ENCODE results near the gene BHLHE41. TPM values are rescaled to one million over a fixed set of nuclear protein-coding genes. Genes with fewer than 3 reads are reported as not detected.
A peak's percentile ranks its signal among the peaks of the same experiment; 100 is the strongest.

The BHLHE41 gene
- total and polyA plus RNA-seq, 2 of the 8 experiments (the other 6 are each of a cell fraction or from before 2014, with no cell fraction given) = 1.1 to 3.4 TPM

DNA sequence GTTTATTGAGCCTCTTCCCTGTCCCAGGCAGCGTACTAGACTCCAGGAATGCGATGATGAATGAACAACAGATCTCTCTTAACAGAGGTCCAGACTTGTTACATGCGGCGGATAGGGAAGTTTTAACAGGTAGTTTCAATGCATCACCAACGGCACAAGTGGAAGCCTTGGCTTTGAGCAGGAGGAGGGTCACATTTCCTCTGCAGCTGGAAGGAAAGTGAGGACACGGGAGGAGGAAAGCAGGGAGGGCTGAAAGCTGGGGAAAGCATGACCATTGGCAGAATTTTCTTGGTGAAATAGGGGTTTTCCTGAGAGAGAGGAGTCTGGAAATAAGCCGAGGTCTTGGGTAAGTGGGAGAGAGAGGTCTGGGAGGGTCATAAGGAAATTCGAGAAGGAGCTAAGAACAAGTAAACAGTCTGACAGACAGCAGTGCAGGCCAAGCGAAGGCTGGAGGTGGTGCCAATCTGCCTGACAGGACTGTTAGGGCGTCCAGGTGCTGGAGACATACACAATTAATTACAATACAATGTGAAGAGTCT, 15.4 kb downstream of the BHLHE41 start:
- H2AFZ ChIP-seq (ENCODE audit: low read length) = peak overlapping the region; percentile 74; the same call in 1 of the 2 replicates
- H3K14ac ChIP-seq (ENCODE audit: insufficient read length) = no peak overlapping the region
- H3K56ac ChIP-seq (replicated peaks; ENCODE audit: insufficient read length, low read depth, low read length) = no peak overlapping the region
- H3K27me3 ChIP-seq (replicated peaks in 1 of 4; ENCODE audit: control insufficient read depth in 3 of 4, extremely low read depth in 1 of 4, insufficient read depth in 3 of 4, low read length in 3 of 4) = peaks cover 0 to 2% (median 0%) of the 10 kb centered on the region in 4 experiments; a peak in 3 of 7 replicates
- no peak overlapping the region for H2BK120ac ChIP-seq (replicated peaks; ENCODE audit: low read depth, low read length)
- H4K8ac ChIP-seq (ENCODE audit: extremely low read depth, insufficient read depth, low read length) = no peak overlapping the region
- H2BK15ac ChIP-seq (ENCODE audit: low read length) = no peak overlapping the region
- TF ChIP-seq SIRT6 (IDR thresholded peaks at IDR 0.05; ENCODE audit: low read length) = no peak
- no peak for TF ChIP-seq RBBP5 (IDR thresholded peaks at IDR 0.05; ENCODE audit: borderline replicate concordance, low read depth, low read length)
- peaks cover 0 to 18% (median 13%) of the 10 kb centered on the region in 4 experiments; a peak in 5 of 7 replicates for H3K4me1 ChIP-seq (replicated peaks in 1 of 4; ENCODE audit: control insufficient read depth in 3 of 4, insufficient read depth in 4 of 4, low read length in 3 of 4)
- no peak overlapping the region for H4K91ac ChIP-seq (replicated peaks; ENCODE audit: insufficient read length, low read length)
- H3K36me3 ChIP-seq (ENCODE audit: control insufficient read depth in 2 of 4, insufficient read depth in 4 of 4, low read length in 3 of 4) = no peaks in the 10 kb centered on the region
- 67% methylated on average over 10 of the region's 10 CpGs; no CpG with 5 or more reads in 1 of the 2 experiments for WGBS, 2 experiments (ENCODE audit: extremely low coverage in 1 of 2, insufficient coverage in 1 of 2, insufficient read length in 1 of 2, insufficient replicate concordance in 2 of 2, low coverage in 1 of 2, low lambda C conversion rate in 2 of 2, missing lambda C conversion rate in 1 of 2)
- no peak overlapping the region for H4K5ac ChIP-seq (ENCODE audit: insufficient read length, low read depth, low read length)
- DNase-seq (ENCODE audit: low read depth in 1 of 2, low spot score in 2 of 2) (peak in 1 of 2 experiments; percentile 48), FAIRE-seq (peak; percentile 50)
- H3K23ac ChIP-seq (ENCODE audit: insufficient read length) = no peak overlapping the region
- H3K4me2 ChIP-seq (ENCODE audit: insufficient read depth in 1 of 2, low read depth in 2 of 2, low read length in 2 of 2) = peak overlapping the region in 1 of 2 experiments; percentile 16; a peak in 1 of 4 replicates
- H3K9ac ChIP-seq (replicated peaks in 1 of 4; ENCODE audit: extremely low read depth in 1 of 4, low read depth in 3 of 4, low read length in 3 of 4) = no peak overlapping the region
- peak overlapping the region; percentile 28; the same call in 1 of the 2 replicates for H3K18ac ChIP-seq (ENCODE audit: extremely low read depth, low read length)
- H3K4me3 ChIP-seq (ENCODE audit: extremely low read depth in 1 of 4, insufficient read depth in 2 of 4, low read depth in 3 of 4, low read length in 4 of 4) = no peak overlapping the region
- H4K20me1 ChIP-seq (replicated peaks in 1 of 2; ENCODE audit: control insufficient read depth in 1 of 2, insufficient read depth in 2 of 2, low read length in 2 of 2) = no peaks in the 10 kb centered on the region
- peaks cover under 1% of the 10 kb centered on the region; the same call in 1 of the 2 replicates for H3K23me2 ChIP-seq (ENCODE audit: low read depth, low read length)
- no peak overlapping the region for H2AK5ac ChIP-seq (ENCODE audit: low read depth, low read length)
- no peaks in the 10 kb centered on the region for H3K9me3 ChIP-seq (ENCODE audit: insufficient read depth in 2 of 2, low read depth in 1 of 2, low read length in 1 of 2)
- H3K27ac ChIP-seq (ENCODE audit: low read depth, low read length) = no peak overlapping the region
- no peak overlapping the region for H2BK20ac ChIP-seq (ENCODE audit: low read length)
- 0 out of 2 replicates have a peak overlapping the region, but pooled peaks have one; percentile 1 for H2BK5ac ChIP-seq (ENCODE audit: low read depth, low read length)
- ChIA-PET POLR2A (ENCODE audit: partially characterized antibody) (interaction anchor here (1.0 kb wide), 1 partner anchor 12 kb away, joined by 3 read pairs; no protein-coding TSS in a partner anchor), CTCF (ENCODE audit: partially characterized antibody) (interaction anchor here (0.5 to 1.0 kb wide), 4 partner anchors 12 to 103 kb away, joined by 3 to 4 read pairs (median 4); no protein-coding TSS in a partner anchor)
- H2BK12ac ChIP-seq (ENCODE audit: low read depth, low read length) = 0 out of 2 replicates have a peak overlapping the region, but pooled peaks have one; percentile 1
- H3K4ac ChIP-seq (replicated peaks; ENCODE audit: insufficient read length, low read depth, low read length) = no peak overlapping the region
- no peaks in the 10 kb centered on the region for H3K79me2 ChIP-seq (ENCODE audit: control insufficient read depth in 1 of 2, insufficient read depth in 2 of 2, low read length in 2 of 2)
- H3K79me1 ChIP-seq (ENCODE audit: low read depth, low read length) = no peaks in the 10 kb centered on the region

All from H1 (cell line).